ENCODE data around the gene SRA1. TPM values are rescaled to one million over a fixed set of nuclear protein-coding genes. Genes with fewer than 3 reads are reported as not detected.
"Not testable (repeated sequence)": the region's sequence is repeated elsewhere in the genome, so short reads cannot be mapped to it uniquely, and the experiment has no call there.

The SRA1 gene
- total RNA-seq, 2 donors from 2014 or later: 29.3 to 55.0 TPM

- peak overlapping the region in 1 of 2 donors; percentile 51 for H3K27ac Mint-ChIP-seq
- ATAC-seq; H3K9me3 Mint-ChIP-seq; H3K36me3 Mint-ChIP-seq; DNase-seq (ENCODE audit: low spot score in 2 of 2): not testable (repeated sequence)
Observed at GRCh38 chr5:140579188-140579747, 22.0 kb upstream of the SRA1 start.

- H3K9me3 Mint-ChIP-seq: no peaks in the 10 kb centered on the region
- no peaks in the 10 kb centered on the region for H3K36me3 Mint-ChIP-seq
- no peak for DNase-seq (ENCODE audit: low spot score in 2 of 2)
- H3K27ac Mint-ChIP-seq: peak overlapping the region in 1 of 2 donors; percentile 41
- peak; percentile 54 to 55 for ATAC-seq
Observed at GRCh38 chr5:140576776-140577201, 19.5 kb upstream of the SRA1 start.

GRCh38 chr5:140575309-140575708, 18.0 kb upstream of the SRA1 start:
- ATAC-seq (no peak), DNase-seq (ENCODE audit: low spot score in 2 of 2) (no peak)
- H3K27ac Mint-ChIP-seq: peak overlapping the region in 1 of 2 donors; percentile 36
- no peaks in the 10 kb centered on the region for H3K36me3 Mint-ChIP-seq
- no peaks in the 10 kb centered on the region for H3K9me3 Mint-ChIP-seq

GRCh38 chr5:140574165-140574564, 16.9 kb upstream of the SRA1 start:
- ATAC-seq (no peak), DNase-seq (ENCODE audit: low spot score in 2 of 2) (no peak)
- H3K9me3 Mint-ChIP-seq: no peaks in the 10 kb centered on the region
- no peak overlapping the region for H3K27ac Mint-ChIP-seq
- H3K36me3 Mint-ChIP-seq: no peaks in the 10 kb centered on the region

GRCh38 chr5:140573683-140574082, 16.4 kb upstream of the SRA1 start:
- DNase-seq (ENCODE audit: low spot score in 2 of 2): no peak
- no peaks in the 10 kb centered on the region for H3K9me3 Mint-ChIP-seq
- no peak overlapping the region for H3K27ac Mint-ChIP-seq
- peaks cover 0 to 2% of the 10 kb centered on the region in 2 donors for H3K36me3 Mint-ChIP-seq
- ATAC-seq: no peak

GRCh38 chr5:140571105-140571504, 13.8 kb upstream of the SRA1 start:
- H3K27ac Mint-ChIP-seq: no peak overlapping the region
- ATAC-seq (no peak), DNase-seq (ENCODE audit: low spot score in 2 of 2) (no peak)
- peaks cover 17 to 26% of the 10 kb centered on the region in 2 donors for H3K36me3 Mint-ChIP-seq
- no peaks in the 10 kb centered on the region for H3K9me3 Mint-ChIP-seq

- DNase-seq (ENCODE audit: low spot score in 2 of 2) (no peak), ATAC-seq (no peak)
- Mint-ChIP-seq H3K9me3 (no peaks in the 10 kb centered on the region), H3K27ac (peak overlapping the region; percentile 89 to 97), H3K36me3 (peaks cover 22 to 31% of the 10 kb centered on the region in 2 donors)
Observed at GRCh38 chr5:140570488-140570887, 13.2 kb upstream of the SRA1 start.

GRCh38 chr5:140570058-140570457, 12.8 kb upstream of the SRA1 start:
- peak overlapping the region; percentile 89 to 97 for H3K27ac Mint-ChIP-seq
- H3K36me3 Mint-ChIP-seq: peaks cover 26 to 35% of the 10 kb centered on the region in 2 donors
- DNase-seq (ENCODE audit: low spot score in 2 of 2) (no peak), ATAC-seq (no peak)
- no peaks in the 10 kb centered on the region for H3K9me3 Mint-ChIP-seq

GRCh38 chr5:140569197-140569596, 11.9 kb upstream of the SRA1 start:
- H3K36me3 Mint-ChIP-seq: peaks cover 32 to 42% of the 10 kb centered on the region in 2 donors
- H3K27ac Mint-ChIP-seq: peak overlapping the region; percentile 89 to 97
- no peak for DNase-seq (ENCODE audit: low spot score in 2 of 2)
- no peak for ATAC-seq
- no peaks in the 10 kb centered on the region for H3K9me3 Mint-ChIP-seq

GRCh38 chr5:140568443-140569063, 11.3 kb upstream of the SRA1 start:
- DNase-seq (ENCODE audit: low spot score in 2 of 2): no peak
- peak overlapping the region; percentile 89 to 97 for H3K27ac Mint-ChIP-seq
- peaks cover 32 to 42% of the 10 kb centered on the region in 2 donors for H3K36me3 Mint-ChIP-seq
- H3K9me3 Mint-ChIP-seq: no peaks in the 10 kb centered on the region
- no peak for ATAC-seq

- H3K27ac Mint-ChIP-seq: peak overlapping the region; percentile 89 to 90
- H3K9me3 Mint-ChIP-seq: no peaks in the 10 kb centered on the region
- no peak for ATAC-seq
- peaks cover 32 to 42% of the 10 kb centered on the region in 2 donors for H3K36me3 Mint-ChIP-seq
- no peak for DNase-seq (ENCODE audit: low spot score in 2 of 2)
Observed at GRCh38 chr5:140567871-140568270, 10.6 kb upstream of the SRA1 start.

GRCh38 chr5:140567136-140567818, 10.0 kb upstream of the SRA1 start:
- peak overlapping the region; percentile 89 to 90 for H3K27ac Mint-ChIP-seq
- no peak for ATAC-seq
- no peak for DNase-seq (ENCODE audit: low spot score in 2 of 2)
- no peaks in the 10 kb centered on the region for H3K9me3 Mint-ChIP-seq
- peaks cover 32 to 42% of the 10 kb centered on the region in 2 donors for H3K36me3 Mint-ChIP-seq

GRCh38 chr5:140566665-140567064, 9.4 kb upstream of the SRA1 start:
- Mint-ChIP-seq H3K9me3 (no peaks in the 10 kb centered on the region), H3K27ac (peak overlapping the region; percentile 65 to 90), H3K36me3 (peaks cover 32 to 42% of the 10 kb centered on the region in 2 donors)
- ATAC-seq (no peak), DNase-seq (ENCODE audit: low spot score in 2 of 2) (no peak)

GRCh38 chr5:140565780-140566095, 8.5 kb upstream of the SRA1 start:
- ATAC-seq (no peak), DNase-seq (ENCODE audit: low spot score in 2 of 2) (no peak)
- H3K9me3 Mint-ChIP-seq: no peaks in the 10 kb centered on the region
- peak overlapping the region; percentile 98 for H3K27ac Mint-ChIP-seq
- H3K36me3 Mint-ChIP-seq: peaks cover 32 to 42% of the 10 kb centered on the region in 2 donors

- no peaks in the 10 kb centered on the region for H3K9me3 Mint-ChIP-seq
- peak overlapping the region; percentile 98 for H3K27ac Mint-ChIP-seq
- DNase-seq (ENCODE audit: low spot score in 2 of 2) (no peak), ATAC-seq (no peak)
- peaks cover 32 to 42% of the 10 kb centered on the region in 2 donors for H3K36me3 Mint-ChIP-seq
Observed at GRCh38 chr5:140565024-140565779, 7.9 kb upstream of the SRA1 start.

GRCh38 chr5:140564196-140565023, 7.1 kb upstream of the SRA1 start, which contains the start of the genes APBB3 and SLC35A4:
TSS of gene APBB3 (minus strand) at chr5:140564598. CDS start at chr5:140564245, 353 bp downstream.
TSS of gene SLC35A4 (plus strand) at chr5:140564828. CDS start at chr5:140567170, 2,342 bp downstream.
- ATAC-seq: peak; percentile 88 to 94
- no peaks in the 10 kb centered on the region for H3K9me3 Mint-ChIP-seq
- peak; percentile 93 to 98 for DNase-seq (ENCODE audit: low spot score in 2 of 2)
- peaks cover 32 to 42% of the 10 kb centered on the region in 2 donors for H3K36me3 Mint-ChIP-seq
- peak within 1 kb of the TSS; percentile 98 for H3K27ac Mint-ChIP-seq

Data from activated naive CD4-positive, alpha-beta T cell treated with anti-CD3 and anti-CD28 coated beads, Interleukin-2, amount 50 U/mL, for 72 hours (primary cell).